Uterus (tissue), 2 donors: ENCODE results near the gene ALG3.

ENCODE experiments used
- POLR2A ChIP-seq, 2 donors: fragments of 450-650 bp; IDR thresholded peaks; one replicate each; pipeline ENCODE4 v1.6.1; 2016; ENCODE audit warnings: antibody characterized with exemption in 2 of 2, mild to moderate bottlenecking in 1 of 2, moderate library complexity in 1 of 2
- TF ChIP-seq, protein P1 (sequence below), 4 experiments: fragments of 200-600 bp in 2 of 4; fragments of 450-650 bp in 2 of 4; sonication (generic) in 2 of 4; IDR thresholded peaks; one replicate each; pipeline ENCODE4 v1.5.1; 2016 to 2019; ENCODE audit warnings: antibody characterized with exemption in 4 of 4, mild to moderate bottlenecking in 2 of 4, moderate library complexity in 1 of 4

GRCh38 chr3:184240384-184241140 is 8.2 kb downstream of the ALG3 start:
- TF ChIP-seq, protein P1, sequence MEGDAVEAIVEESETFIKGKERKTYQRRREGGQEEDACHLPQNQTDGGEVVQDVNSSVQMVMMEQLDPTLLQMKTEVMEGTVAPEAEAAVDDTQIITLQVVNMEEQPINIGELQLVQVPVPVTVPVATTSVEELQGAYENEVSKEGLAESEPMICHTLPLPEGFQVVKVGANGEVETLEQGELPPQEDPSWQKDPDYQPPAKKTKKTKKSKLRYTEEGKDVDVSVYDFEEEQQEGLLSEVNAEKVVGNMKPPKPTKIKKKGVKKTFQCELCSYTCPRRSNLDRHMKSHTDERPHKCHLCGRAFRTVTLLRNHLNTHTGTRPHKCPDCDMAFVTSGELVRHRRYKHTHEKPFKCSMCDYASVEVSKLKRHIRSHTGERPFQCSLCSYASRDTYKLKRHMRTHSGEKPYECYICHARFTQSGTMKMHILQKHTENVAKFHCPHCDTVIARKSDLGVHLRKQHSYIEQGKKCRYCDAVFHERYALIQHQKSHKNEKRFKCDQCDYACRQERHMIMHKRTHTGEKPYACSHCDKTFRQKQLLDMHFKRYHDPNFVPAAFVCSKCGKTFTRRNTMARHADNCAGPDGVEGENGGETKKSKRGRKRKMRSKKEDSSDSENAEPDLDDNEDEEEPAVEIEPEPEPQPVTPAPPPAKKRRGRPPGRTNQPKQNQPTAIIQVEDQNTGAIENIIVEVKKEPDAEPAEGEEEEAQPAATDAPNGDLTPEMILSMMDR (IDR thresholded peaks at IDR 0.05) = no peak
- TF ChIP-seq POLR2A (IDR thresholded peaks at IDR 0.05) = no peak
